ENCODE measurements around the gene RFC4. TPM values are rescaled to one million over a fixed set of nuclear protein-coding genes. Genes with fewer than 3 reads are reported as not detected.

The RFC4 gene
- total and polyA plus RNA-seq, 2 donors (not counting 3 experiments of a cell fraction or from before 2014, with no cell fraction given) = 6.2 to 33.7 TPM

DNA sequence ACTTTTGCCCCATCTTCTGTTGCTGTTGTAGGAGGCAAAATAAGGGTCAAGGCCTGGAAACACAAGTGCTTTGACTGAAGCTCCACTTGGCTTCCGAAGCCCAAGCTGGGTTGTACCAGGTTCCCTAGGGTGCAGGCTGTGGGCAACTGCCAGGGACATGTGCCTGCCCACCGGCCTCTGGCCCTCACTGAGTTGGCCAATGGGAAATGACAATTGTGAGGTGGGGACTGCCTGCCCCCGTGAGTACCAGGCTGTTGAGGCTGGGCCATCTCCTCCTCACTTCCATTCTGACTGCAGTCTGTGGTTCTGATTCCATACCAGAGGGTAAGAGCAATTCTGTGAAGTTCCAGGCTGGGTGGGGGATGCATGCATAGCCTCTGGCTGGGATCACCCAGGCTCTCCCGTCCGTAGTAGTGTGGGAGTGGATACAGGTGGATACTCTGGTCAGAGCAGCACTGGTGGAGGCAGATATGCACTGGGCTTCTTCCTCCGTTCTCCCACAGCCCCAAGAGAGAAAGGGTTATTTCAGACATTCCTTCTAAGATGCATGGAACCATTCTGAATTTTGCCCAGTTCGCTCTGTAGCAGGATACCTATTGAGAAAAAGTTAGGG, 36.2 kb upstream of the RFC4 start, which contains the start of gene ADIPOQ:
Gene ADIPOQ, plus strand, starts transcription at position 285 of the 613 bp plus-strand sequence. CDS start 10,349 bp downstream, outside the sequence.
- dilution Hi-C loops (cut with MboI; ENCODE audit: extremely low pct_ligation_motif_present, low sequenced_read_pairs) = no loop called here
- no peak for FAIRE-seq
- no peak for DNase-seq (ENCODE audit: low read depth, low spot score)
- no peak within 1 kb of the TSS for H3K9ac ChIP-seq (replicated peaks; ENCODE audit: extremely low read depth, insufficient read depth, low read length)
- H3K79me2 ChIP-seq (ENCODE audit: control insufficient read depth, insufficient read depth, low read length) = no peaks in the 10 kb centered on the region
- TF ChIP-seq, protein P1, sequence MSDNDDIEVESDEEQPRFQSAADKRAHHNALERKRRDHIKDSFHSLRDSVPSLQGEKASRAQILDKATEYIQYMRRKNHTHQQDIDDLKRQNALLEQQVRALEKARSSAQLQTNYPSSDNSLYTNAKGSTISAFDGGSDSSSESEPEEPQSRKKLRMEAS (IDR thresholded peaks at IDR 0.05; ENCODE audit: insufficient read depth, insufficient read length) = no peak
- H3K4me3 ChIP-seq (replicated peaks in 1 of 3; ENCODE audit: insufficient read depth in 1 of 3, low read depth in 1 of 3, low read length in 3 of 3) = no peak within 1 kb of the TSS
- CTCF ChIA-PET = no interaction called here
- no peaks in the 10 kb centered on the region for H3K9me1 ChIP-seq (replicated peaks; ENCODE audit: control insufficient read depth, extremely low read depth, insufficient read depth, low read length)
- no peaks in the 10 kb centered on the region for H3K36me3 ChIP-seq (ENCODE audit: control insufficient read depth in 2 of 2, extremely low read depth in 1 of 2, insufficient read depth in 2 of 2, low read length in 2 of 2)
- no peaks in the 10 kb centered on the region for H4K20me1 ChIP-seq (replicated peaks; ENCODE audit: control insufficient read depth, extremely low read depth, insufficient read depth, low read length)
- no peak within 1 kb of the TSS for H3K27ac ChIP-seq (ENCODE audit: insufficient read depth, low read depth, low read length)
- H3K4me2 ChIP-seq (ENCODE audit: insufficient read depth, low read length) = no peak within 1 kb of the TSS
- POLR2A ChIA-PET = no interaction called here
- no peaks in the 10 kb centered on the region for H3K27me3 ChIP-seq (ENCODE audit: control insufficient read depth in 2 of 2, insufficient read depth in 2 of 2, low read length in 2 of 2)
- intact Hi-C loops (cut with micrococcal nuclease) = no loop called here
- no peaks in the 10 kb centered on the region for H3K4me1 ChIP-seq (ENCODE audit: control insufficient read depth, extremely low read depth, insufficient read depth, low read length)
- H2AFZ ChIP-seq (ENCODE audit: low read depth, low read length) = no peak within 1 kb of the TSS
- H3K9me3 ChIP-seq (replicated peaks; ENCODE audit: control insufficient read depth, insufficient read depth, low read length) = no peaks in the 10 kb centered on the region
- no TSS peak for BruUV-seq (replicated peaks)

DNA sequence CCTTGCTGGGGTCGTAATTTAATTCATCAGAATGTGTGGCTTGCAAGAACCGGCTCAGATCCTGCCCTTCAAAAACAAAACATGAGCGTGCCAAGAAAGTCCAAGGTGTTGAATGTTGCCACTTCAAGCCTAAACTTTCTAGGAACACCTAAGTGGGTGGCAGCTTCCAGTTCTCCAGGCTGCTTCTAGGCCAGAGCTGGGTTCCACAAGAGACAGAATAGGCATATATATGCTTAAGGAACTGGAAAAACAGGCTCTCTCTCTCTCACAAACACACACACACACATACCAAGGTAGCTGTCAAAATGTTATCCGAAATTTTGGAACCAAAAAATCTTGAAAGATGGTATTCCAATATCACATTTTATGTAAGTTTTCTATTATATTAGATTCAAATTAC, 35.3 kb upstream of the RFC4 start:
- H3K4me1 ChIP-seq (ENCODE audit: control insufficient read depth, extremely low read depth, insufficient read depth, low read length) = no peaks in the 10 kb centered on the region
- H2AFZ ChIP-seq (ENCODE audit: low read depth, low read length) = no peak overlapping the region
- no TSS peak for BruUV-seq (replicated peaks)
- H3K9ac ChIP-seq (replicated peaks; ENCODE audit: extremely low read depth, insufficient read depth, low read length) = no peak overlapping the region
- H3K4me3 ChIP-seq (replicated peaks in 1 of 3; ENCODE audit: insufficient read depth in 1 of 3, low read depth in 1 of 3, low read length in 3 of 3) = no peak overlapping the region
- no peaks in the 10 kb centered on the region for H3K27me3 ChIP-seq (ENCODE audit: control insufficient read depth in 2 of 2, insufficient read depth in 2 of 2, low read length in 2 of 2)
- no peaks in the 10 kb centered on the region for H4K20me1 ChIP-seq (replicated peaks; ENCODE audit: control insufficient read depth, extremely low read depth, insufficient read depth, low read length)
- no peak for FAIRE-seq
- H3K27ac ChIP-seq (ENCODE audit: insufficient read depth, low read depth, low read length) = no peak overlapping the region
- DNase-seq (ENCODE audit: low read depth, low spot score) = no peak
- TF ChIP-seq POLR2A (IDR thresholded peaks at IDR 0.05; ENCODE audit: low read depth, low read length) (no peak), JUN (IDR thresholded peaks at IDR 0.05; ENCODE audit: borderline replicate concordance, insufficient read depth, insufficient read length, low read depth) (no peak), GATA2 (IDR thresholded peaks at IDR 0.05; ENCODE audit: insufficient read depth, insufficient read length, low read depth, low read length) (no peak), EZH2 (IDR thresholded peaks at IDR 0.05; ENCODE audit: borderline replicate concordance, low read depth, low read length, severe bottlenecking) (no peak), POLR2AphosphoS5 (IDR thresholded peaks at IDR 0.05; ENCODE audit: insufficient read depth, low read depth, low read length) (no peak), MYC (IDR thresholded peaks at IDR 0.05; ENCODE audit: low read depth, low read length) (no peak), FOS (IDR thresholded peaks at IDR 0.05; ENCODE audit: borderline replicate concordance, insufficient read depth, low read length) (no peak)
- TF ChIP-seq, protein P2, sequence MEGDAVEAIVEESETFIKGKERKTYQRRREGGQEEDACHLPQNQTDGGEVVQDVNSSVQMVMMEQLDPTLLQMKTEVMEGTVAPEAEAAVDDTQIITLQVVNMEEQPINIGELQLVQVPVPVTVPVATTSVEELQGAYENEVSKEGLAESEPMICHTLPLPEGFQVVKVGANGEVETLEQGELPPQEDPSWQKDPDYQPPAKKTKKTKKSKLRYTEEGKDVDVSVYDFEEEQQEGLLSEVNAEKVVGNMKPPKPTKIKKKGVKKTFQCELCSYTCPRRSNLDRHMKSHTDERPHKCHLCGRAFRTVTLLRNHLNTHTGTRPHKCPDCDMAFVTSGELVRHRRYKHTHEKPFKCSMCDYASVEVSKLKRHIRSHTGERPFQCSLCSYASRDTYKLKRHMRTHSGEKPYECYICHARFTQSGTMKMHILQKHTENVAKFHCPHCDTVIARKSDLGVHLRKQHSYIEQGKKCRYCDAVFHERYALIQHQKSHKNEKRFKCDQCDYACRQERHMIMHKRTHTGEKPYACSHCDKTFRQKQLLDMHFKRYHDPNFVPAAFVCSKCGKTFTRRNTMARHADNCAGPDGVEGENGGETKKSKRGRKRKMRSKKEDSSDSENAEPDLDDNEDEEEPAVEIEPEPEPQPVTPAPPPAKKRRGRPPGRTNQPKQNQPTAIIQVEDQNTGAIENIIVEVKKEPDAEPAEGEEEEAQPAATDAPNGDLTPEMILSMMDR (IDR thresholded peaks at IDR 0.05; ENCODE audit: extremely low read depth in 1 of 2, insufficient read depth in 1 of 2, low read depth in 1 of 2, low read length in 2 of 2) = no peak
- TF ChIP-seq, protein P1 (IDR thresholded peaks at IDR 0.05; ENCODE audit: insufficient read depth, insufficient read length) = no peak
- no peak overlapping the region for H3K4me2 ChIP-seq (ENCODE audit: insufficient read depth, low read length)
- intact Hi-C loops (cut with micrococcal nuclease) = no loop called here
- H3K36me3 ChIP-seq (ENCODE audit: control insufficient read depth in 2 of 2, extremely low read depth in 1 of 2, insufficient read depth in 2 of 2, low read length in 2 of 2) = no peaks in the 10 kb centered on the region
- no peaks in the 10 kb centered on the region for H3K9me3 ChIP-seq (replicated peaks; ENCODE audit: control insufficient read depth, insufficient read depth, low read length)
- no peaks in the 10 kb centered on the region for H3K9me1 ChIP-seq (replicated peaks; ENCODE audit: control insufficient read depth, extremely low read depth, insufficient read depth, low read length)
- no peaks in the 10 kb centered on the region for H3K79me2 ChIP-seq (ENCODE audit: control insufficient read depth, insufficient read depth, low read length)
- dilution Hi-C loops (cut with MboI; ENCODE audit: extremely low pct_ligation_motif_present, low sequenced_read_pairs) = no loop called here
- ChIA-PET POLR2A (no interaction called here), CTCF (interaction anchor here (1.0 kb wide), 1 partner anchor 8 kb away, joined by 3 read pairs; no protein-coding TSS in a partner anchor)

Data from endothelial cell of umbilical vein (primary cell).